HEK293 (cell line): Measurements from ENCODE around the gene CTNNBL1.
A peak's percentile ranks its signal among the peaks of the same experiment; 100 is the strongest.

Experiments
- CTCF ChIA-PET: fragments of 350-600 bp; formaldehyde crosslinking; extraction: SDS; loops from one replicate; lab custom pipeline; 2021; ENCODE audit warnings: antibody characterized with exemption; lab: Yijun Ruan, JAX
- POLR2A ChIA-PET: fragments of 300-600 bp; formaldehyde crosslinking; extraction: SDS; loops from one replicate; lab custom pipeline; 2020; ENCODE audit warnings: antibody characterized with exemption, inconsistent platforms; lab: Yijun Ruan, JAX
- H3K27ac ChIP-seq: fragments of 200-500 bp; sonication (Bioruptor generic); 2 replicates; pipeline ENCODE4 v1.5.1; 2014; ENCODE audit warnings: low read depth, low read length, control low read depth, inconsistent platforms; ENCODE audit errors: extremely low read depth
- H3K36me3 ChIP-seq, 2 experiments: fragments of 200-500 bp in 1 of 2; sonication (Bioruptor generic) in 1 of 2; 1 replicate in 1 of 2; 2 replicates in 1 of 2; pipeline ENCODE4 v1.5.1; 2014 to 2017; ENCODE audit warnings: inconsistent platforms in 2 of 2, low read length in 2 of 2; ENCODE audit not compliant: control insufficient read depth in 2 of 2, insufficient read depth in 1 of 2
- H3K4me1 ChIP-seq: fragments of 200-500 bp; sonication (Bioruptor generic); 2 replicates; pipeline ENCODE4 v1.5.1; 2014; ENCODE audit warnings: mild to moderate bottlenecking, low read length, inconsistent platforms; ENCODE audit not compliant: control insufficient read depth, insufficient read depth
- H3K4me3 ChIP-seq: 2 replicates; pipeline ENCODE4 v1.5.1; 2011; ENCODE audit warnings: low read depth, mild to moderate bottlenecking, control low read depth, low read length, moderate library complexity
- H3K9me3 ChIP-seq: fragments of 200-500 bp; sonication (Bioruptor generic); 2 replicates; pipeline ENCODE4 v1.5.1; 2014; ENCODE audit warnings: low read depth, low read length, inconsistent platforms; ENCODE audit not compliant: control insufficient read depth, insufficient read depth
- AEBP2 ChIP-seq: fragments of 450-650 bp; formaldehyde crosslinking; IDR thresholded peaks from 2 replicates; pipeline ENCODE4 v1.5.1; 2016; ENCODE audit warnings: missing biosample characterization, missing genetic modification characterization, borderline replicate concordance
- GFI1B ChIP-seq: fragments of 450-650 bp; formaldehyde crosslinking; IDR thresholded peaks from 2 replicates; pipeline ENCODE4 v1.5.1; 2016; ENCODE audit warnings: missing biosample characterization, missing genetic modification characterization
- HOXC10 ChIP-seq: sonication (generic); formaldehyde crosslinking; IDR thresholded peaks from 2 replicates; pipeline ENCODE4 v1.8.1; 2023; ENCODE audit warnings: mild to moderate bottlenecking, missing genetic modification reagents
- KLF8 ChIP-seq: fragments of 450-650 bp; formaldehyde crosslinking; IDR thresholded peaks from 2 replicates; pipeline ENCODE4 v1.5.1; 2016; ENCODE audit warnings: missing biosample characterization, missing genetic modification characterization
- PRDM6 ChIP-seq: fragments of 450-650 bp; formaldehyde crosslinking; IDR thresholded peaks from 2 replicates; pipeline ENCODE4 v1.5.1; 2017; ENCODE audit warnings: missing biosample characterization, missing genetic modification characterization
- SALL2 ChIP-seq: fragments of 450-650 bp; formaldehyde crosslinking; IDR thresholded peaks from 2 replicates; pipeline ENCODE4 v1.5.0; 2017; ENCODE audit warnings: missing biosample characterization, mild to moderate bottlenecking, missing genetic modification characterization, borderline replicate concordance
- ZBTB20 ChIP-seq: fragments of 450-650 bp; formaldehyde crosslinking; IDR thresholded peaks from 2 replicates; pipeline ENCODE4 v1.5.1; 2016; ENCODE audit warnings: missing biosample characterization, missing genetic modification characterization
- ZNF146 ChIP-seq: fragments of 450-650 bp; formaldehyde crosslinking; IDR thresholded peaks from 2 replicates; pipeline ENCODE4 v1.5.1; 2016; ENCODE audit warnings: missing biosample characterization, missing genetic modification characterization
- ZNF169 ChIP-seq: fragments of 450-650 bp; formaldehyde crosslinking; IDR thresholded peaks from 2 replicates; pipeline ENCODE4 v1.5.1; 2016; ENCODE audit warnings: missing biosample characterization, missing genetic modification characterization
- ZNF184 ChIP-seq: fragments of 450-650 bp; IDR thresholded peaks from 2 replicates; pipeline ENCODE4 v1.5.1; 2018; ENCODE audit warnings: missing biosample characterization, mild to moderate bottlenecking, missing genetic modification characterization
- ZNF221 ChIP-seq: fragments of 450-650 bp; formaldehyde crosslinking; IDR thresholded peaks from 2 replicates; pipeline ENCODE4 v1.5.1; 2017; ENCODE audit warnings: missing biosample characterization, missing genetic modification characterization, borderline replicate concordance
- ZNF239 ChIP-seq: fragments of 450-650 bp; formaldehyde crosslinking; IDR thresholded peaks from 2 replicates; pipeline ENCODE4 v1.5.1; 2016; ENCODE audit warnings: missing biosample characterization, missing genetic modification characterization
- ZNF24 ChIP-seq: fragments of 450-650 bp; formaldehyde crosslinking; IDR thresholded peaks from 2 replicates; pipeline ENCODE4 v1.5.1; 2016; ENCODE audit warnings: missing biosample characterization, missing genetic modification characterization
- ZNF266 ChIP-seq: fragments of 450-650 bp; formaldehyde crosslinking; IDR thresholded peaks from 2 replicates; pipeline ENCODE4 v1.5.1; 2016; ENCODE audit warnings: missing biosample characterization, missing genetic modification characterization, low read depth
- ZNF501 ChIP-seq: fragments of 450-650 bp; formaldehyde crosslinking; IDR thresholded peaks from 2 replicates; pipeline ENCODE4 v1.5.1; 2016; ENCODE audit warnings: missing biosample characterization, missing genetic modification characterization
- ZNF513 ChIP-seq: fragments of 450-650 bp; IDR thresholded peaks from 2 replicates; pipeline ENCODE4 v1.5.1; 2018; ENCODE audit warnings: missing biosample characterization, missing genetic modification characterization
- ZNF518A ChIP-seq: fragments of 450-650 bp; formaldehyde crosslinking; conservative IDR thresholded peaks from 2 replicates; pipeline ENCODE4 v1.5.1; 2016; ENCODE audit warnings: low read depth, missing biosample characterization, missing genetic modification characterization
- ZNF530 ChIP-seq: fragments of 450-650 bp; formaldehyde crosslinking; IDR thresholded peaks from 2 replicates; pipeline ENCODE4 v1.5.1; 2016; ENCODE audit warnings: low read depth, missing biosample characterization, missing genetic modification characterization
- ZNF624 ChIP-seq: fragments of 450-650 bp; formaldehyde crosslinking; IDR thresholded peaks from 2 replicates; pipeline ENCODE4 v1.5.1; 2017; ENCODE audit warnings: missing biosample characterization, missing genetic modification characterization
- ZNF639 ChIP-seq: fragments of 450-650 bp; formaldehyde crosslinking; IDR thresholded peaks from 2 replicates; pipeline ENCODE4 v1.5.1; 2016; ENCODE audit warnings: missing biosample characterization, missing genetic modification characterization
- ZNF658 ChIP-seq: fragments of 450-650 bp; formaldehyde crosslinking; IDR thresholded peaks from 2 replicates; pipeline ENCODE4; 2016; ENCODE audit warnings: missing biosample characterization, missing genetic modification characterization
- ZNF785 ChIP-seq: fragments of 450-650 bp; formaldehyde crosslinking; IDR thresholded peaks from 2 replicates; pipeline ENCODE4 v1.5.1; 2016; ENCODE audit warnings: missing biosample characterization, missing genetic modification characterization
- ZXDB ChIP-seq: fragments of 450-650 bp; formaldehyde crosslinking; IDR thresholded peaks from 2 replicates; pipeline ENCODE4 v1.5.1; 2016; ENCODE audit warnings: missing biosample characterization, missing genetic modification characterization

Gene CTNNBL1

GRCh38 chr20:37789408-37789807, 95.6 kb downstream of the CTNNBL1 start (continued):
- TF ChIP-seq ZNF513 (tag by site-specific recombination) (no peak), HOXC10 (CRISPR knock-in tag) (no peak), ZNF624 (tag by site-specific recombination) (no peak)

GRCh38 chr20:37790900-37791299, 97.1 kb downstream of the CTNNBL1 start:
- ChIA-PET CTCF (interaction anchor here (0.7 kb wide), 1 partner anchor 9 kb away, joined by 4 read pairs; no protein-coding TSS in a partner anchor), POLR2A (no interaction called here)
- no peak overlapping the region for H3K4me3 ChIP-seq
- H3K27ac ChIP-seq = no peak overlapping the region
- no peak for TF ChIP-seq SALL2 (tag by site-specific recombination)
- peak; percentile 78; the same call in 1 of the 2 replicates for TF ChIP-seq ZNF146 (tag by site-specific recombination)
- TF ChIP-seq ZNF24 (tag by site-specific recombination) = no peak
- no peak for TF ChIP-seq ZNF239 (tag by site-specific recombination)
- TF ChIP-seq ZBTB20 (tag by site-specific recombination) = no peak
- TF ChIP-seq ZNF658 (tag by site-specific recombination) = no peak
- no peak for TF ChIP-seq KLF8 (tag by site-specific recombination)
- H3K9me3 ChIP-seq = no peaks in the 10 kb centered on the region
- no peaks in the 10 kb centered on the region for H3K4me1 ChIP-seq
- peaks cover 0 to 34% of the 10 kb centered on the region in 2 experiments; a peak in 1 of 3 replicates for H3K36me3 ChIP-seq

GRCh38 chr20:37796121-37796520, 102.3 kb downstream of the CTNNBL1 start:
- Histone ChIP-seq H3K9me3 (no peaks in the 10 kb centered on the region), H3K4me3 (no peak overlapping the region), H3K27ac (no peak overlapping the region), H3K36me3 (peaks cover 0 to 17% of the 10 kb centered on the region in 2 experiments; a peak in 1 of 3 replicates), H3K4me1 (no peaks in the 10 kb centered on the region)
- POLR2A ChIA-PET = interaction anchor here (0.7 kb wide), 1 partner anchor 70 kb away, joined by 3 read pairs; no protein-coding TSS in a partner anchor
- CTCF ChIA-PET = interaction anchor here (0.6 kb wide), 1 partner anchor 261 kb away, joined by 3 read pairs; no protein-coding TSS in a partner anchor
- TF ChIP-seq ZNF501 (no peak), ZNF221 (no peak), ZNF169 (tag by site-specific recombination) (no peak), PRDM6 (tag by site-specific recombination) (no peak), ZNF785 (tag by site-specific recombination) (no peak), ZNF266 (no peak), ZNF24 (tag by site-specific recombination) (no peak), ZNF639 (tag by site-specific recombination) (no peak), GFI1B (no peak), ZNF530 (tag by site-specific recombination) (no peak), ZNF518A (tag by site-specific recombination) (no peak), AEBP2 (tag by site-specific recombination) (no peak), ZXDB (tag by site-specific recombination) (no peak), ZNF184 (tag by site-specific recombination) (no peak)
